Neural progenitor cell (in vitro differentiated cells): ENCODE results near the gene CROCC2.

Source experiments
- CTCF ChIP-seq: fragments of 200-600 bp; sonication (generic); IDR thresholded peaks from 2 replicates; pipeline ENCODE4 v1.5.1; 2017; ENCODE audit warnings: antibody characterized with exemption, mild to moderate bottlenecking
- EZH2 ChIP-seq: fragments of 200-600 bp; sonication (generic); IDR thresholded peaks from 2 replicates; pipeline ENCODE4 v1.6.1; 2017; ENCODE audit warnings: antibody characterized with exemption, mild to moderate bottlenecking, moderate library complexity

- TF ChIP-seq CTCF (no peak), EZH2 (no peak)
Measured at GRCh38 chr2:240920783-240921231, 14.7 kb downstream of the CROCC2 start.
